Measurements from ENCODE around the gene RUBCN. TPM values are rescaled to one million over a fixed set of nuclear protein-coding genes. Genes with fewer than 3 reads are reported as not detected.
"Not testable (repeated sequence)": the region's sequence is repeated elsewhere in the genome, so short reads cannot be mapped to it uniquely, and the experiment has no call there.

RUBCN gene
- total and polyA plus RNA-seq, 2 experiments from 2014 or later = 10.5 to 18.4 TPM

DNA sequence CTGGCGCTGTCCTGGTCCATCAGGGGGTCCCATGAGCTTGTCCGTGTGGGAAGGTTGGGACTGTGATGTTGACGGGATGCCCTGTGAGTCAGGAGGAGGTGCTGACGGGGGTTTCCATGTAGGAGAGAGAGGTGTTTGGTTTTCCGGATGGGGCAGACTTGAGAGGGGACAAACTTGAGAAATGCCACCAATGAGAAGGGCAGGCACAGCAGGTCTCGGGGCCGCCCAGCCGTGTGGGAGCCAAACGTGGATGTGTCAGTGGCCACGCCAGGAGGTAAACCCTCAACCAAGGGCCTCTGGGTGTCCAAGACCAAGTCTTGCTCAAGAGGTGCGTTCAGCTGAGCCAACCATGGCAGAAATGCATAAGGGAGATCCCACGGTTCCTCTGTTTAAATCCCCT lies 105.9 kb downstream of the RUBCN start:
- H3K9me3 ChIP-seq (ENCODE audit: low read depth); H3K79me2 ChIP-seq (ENCODE audit: insufficient read depth); H3K4me1 ChIP-seq (ENCODE audit: insufficient read depth); H3K9me2 ChIP-seq (ENCODE audit: insufficient read depth); in situ Hi-C loops (cut with MboI); H3F3A ChIP-seq (ENCODE audit: insufficient read depth); H3K27ac ChIP-seq; H2AFZ ChIP-seq; DNase-seq; H3K27me3 ChIP-seq (replicated peaks; ENCODE audit: insufficient read depth); H3K4me3 ChIP-seq; H3K4me2 ChIP-seq (ENCODE audit: unreplicated experiment); H4K20me1 ChIP-seq (ENCODE audit: insufficient read depth); H3K36me3 ChIP-seq (ENCODE audit: low read depth); H3K9ac ChIP-seq: not testable (repeated sequence)
- WGBS, 2 experiments (ENCODE audit: low coverage in 1 of 2, low lambda C conversion rate in 2 of 2, missing lambda C conversion rate in 2 of 2) = 76 to 82% methylated on average over 12 of the region's 12 CpGs

DNA sequence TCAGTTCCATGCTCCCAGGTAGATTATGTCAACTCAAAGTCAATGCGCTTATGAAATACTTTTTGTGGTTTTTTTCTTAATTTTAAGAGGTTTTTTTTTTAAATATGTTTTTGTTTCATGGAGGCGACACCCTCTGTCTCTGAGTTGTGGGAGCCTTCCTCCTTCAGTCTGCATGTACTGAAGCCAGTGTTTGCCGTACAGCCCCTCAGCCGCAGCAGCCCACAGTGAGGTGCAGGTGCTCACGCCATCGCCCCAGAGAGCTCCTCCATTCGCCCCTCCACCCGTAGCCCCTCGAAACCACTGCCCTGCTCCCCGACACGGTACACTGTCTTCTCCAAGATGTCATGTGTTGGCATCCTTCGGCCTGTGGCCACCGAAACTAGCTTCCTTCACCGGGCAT lies 107.4 kb downstream of the RUBCN start:
- H3K4me3 ChIP-seq; H3K36me3 ChIP-seq (ENCODE audit: low read depth); H3K27me3 ChIP-seq (replicated peaks; ENCODE audit: insufficient read depth); DNase-seq; in situ Hi-C loops (cut with MboI); H3K9ac ChIP-seq; H3F3A ChIP-seq (ENCODE audit: insufficient read depth); H3K9me3 ChIP-seq (ENCODE audit: low read depth); H3K4me2 ChIP-seq (ENCODE audit: unreplicated experiment); H2AFZ ChIP-seq; H3K9me2 ChIP-seq (ENCODE audit: insufficient read depth); H3K4me1 ChIP-seq (ENCODE audit: insufficient read depth); H4K20me1 ChIP-seq (ENCODE audit: insufficient read depth); H3K27ac ChIP-seq: not testable (repeated sequence)
- H3K79me2 ChIP-seq (ENCODE audit: insufficient read depth) = peaks cover 18% of the 10 kb centered on the region
- WGBS, 2 experiments (ENCODE audit: low coverage in 1 of 2, low lambda C conversion rate in 2 of 2, missing lambda C conversion rate in 2 of 2) = 88 to 95% methylated on average over 3 to 13 of the region's 14 CpGs

GRCh38 chr3:197627772-197628523 lies 108.8 kb downstream of the RUBCN start:
- H2AFZ ChIP-seq = peak overlapping the region; percentile 97
- H3K4me3 ChIP-seq = peak overlapping the region; percentile 89
- WGBS, 2 experiments (ENCODE audit: low coverage in 1 of 2, low lambda C conversion rate in 2 of 2, missing lambda C conversion rate in 2 of 2) = 2 to 3% methylated on average over 56 to 65 of the region's 73 CpGs
- H4K20me1 ChIP-seq (ENCODE audit: insufficient read depth); H3K9me2 ChIP-seq (ENCODE audit: insufficient read depth); H3K27me3 ChIP-seq (replicated peaks; ENCODE audit: insufficient read depth); H3K36me3 ChIP-seq (ENCODE audit: low read depth); H3F3A ChIP-seq (ENCODE audit: insufficient read depth); in situ Hi-C loops (cut with MboI); H3K4me1 ChIP-seq (ENCODE audit: insufficient read depth); H3K9me3 ChIP-seq (ENCODE audit: low read depth): not testable (repeated sequence)
- H3K79me2 ChIP-seq (ENCODE audit: insufficient read depth) = peaks cover 22% of the 10 kb centered on the region
- peak overlapping the region; percentile 88 for H3K9ac ChIP-seq
- H3K4me2 ChIP-seq (ENCODE audit: unreplicated experiment) = peak overlapping the region; percentile 82
- H3K27ac ChIP-seq = peak overlapping the region; percentile 21; the same call in 1 of the 2 replicates
- DNase-seq = peak; percentile 77

DNA sequence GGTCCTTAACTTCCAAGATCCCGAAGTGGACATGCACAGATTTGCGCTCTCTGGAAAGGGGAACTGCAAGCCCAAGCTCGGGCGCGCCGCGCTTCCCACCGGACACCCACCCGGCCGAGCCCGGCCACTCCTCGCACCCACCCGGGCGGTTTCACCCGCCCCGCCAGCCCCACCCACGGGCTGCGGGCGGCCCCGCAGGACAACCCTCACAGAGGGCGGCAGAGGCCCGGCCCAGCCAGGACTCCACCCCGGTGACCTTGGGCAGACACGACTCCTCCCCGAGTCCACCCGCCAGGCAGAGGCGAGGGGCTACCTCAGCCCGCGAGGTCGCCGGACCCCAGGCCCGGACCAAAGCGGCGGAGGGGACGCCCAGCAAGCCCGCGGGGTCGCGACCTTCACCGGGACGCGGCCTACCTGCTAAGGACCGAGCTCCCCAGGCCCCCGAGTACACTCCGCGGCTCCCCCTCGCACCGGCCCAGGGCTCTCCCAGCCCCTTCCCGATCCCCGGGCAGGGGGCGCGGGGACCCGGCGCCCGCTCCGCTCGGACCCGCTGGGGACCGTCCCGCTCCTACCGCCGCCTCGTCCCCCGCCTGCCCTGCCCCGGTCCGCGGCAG lies 109.4 kb downstream of the RUBCN start:
- Histone ChIP-seq H3K4me3 (peak overlapping the region; percentile 89), H2AFZ (peak overlapping the region; percentile 97), H3K79me2 (ENCODE audit: insufficient read depth) (peaks cover 22% of the 10 kb centered on the region), H3K4me2 (ENCODE audit: unreplicated experiment) (peak overlapping the region; percentile 73), H3K27ac (0 out of 2 replicates have a peak overlapping the region, but pooled peaks have one; percentile 15), H3K9ac (peak overlapping the region; percentile 88)
- H3K9me2 ChIP-seq (ENCODE audit: insufficient read depth); H3F3A ChIP-seq (ENCODE audit: insufficient read depth); in situ Hi-C loops (cut with MboI); H3K36me3 ChIP-seq (ENCODE audit: low read depth); DNase-seq; H3K27me3 ChIP-seq (replicated peaks; ENCODE audit: insufficient read depth); H3K9me3 ChIP-seq (ENCODE audit: low read depth); H4K20me1 ChIP-seq (ENCODE audit: insufficient read depth); H3K4me1 ChIP-seq (ENCODE audit: insufficient read depth): not testable (repeated sequence)
- WGBS, 2 experiments (ENCODE audit: low coverage in 1 of 2, low lambda C conversion rate in 2 of 2, missing lambda C conversion rate in 2 of 2) = 0 to 1% methylated on average over 17 to 20 of the region's 67 CpGs

DNA sequence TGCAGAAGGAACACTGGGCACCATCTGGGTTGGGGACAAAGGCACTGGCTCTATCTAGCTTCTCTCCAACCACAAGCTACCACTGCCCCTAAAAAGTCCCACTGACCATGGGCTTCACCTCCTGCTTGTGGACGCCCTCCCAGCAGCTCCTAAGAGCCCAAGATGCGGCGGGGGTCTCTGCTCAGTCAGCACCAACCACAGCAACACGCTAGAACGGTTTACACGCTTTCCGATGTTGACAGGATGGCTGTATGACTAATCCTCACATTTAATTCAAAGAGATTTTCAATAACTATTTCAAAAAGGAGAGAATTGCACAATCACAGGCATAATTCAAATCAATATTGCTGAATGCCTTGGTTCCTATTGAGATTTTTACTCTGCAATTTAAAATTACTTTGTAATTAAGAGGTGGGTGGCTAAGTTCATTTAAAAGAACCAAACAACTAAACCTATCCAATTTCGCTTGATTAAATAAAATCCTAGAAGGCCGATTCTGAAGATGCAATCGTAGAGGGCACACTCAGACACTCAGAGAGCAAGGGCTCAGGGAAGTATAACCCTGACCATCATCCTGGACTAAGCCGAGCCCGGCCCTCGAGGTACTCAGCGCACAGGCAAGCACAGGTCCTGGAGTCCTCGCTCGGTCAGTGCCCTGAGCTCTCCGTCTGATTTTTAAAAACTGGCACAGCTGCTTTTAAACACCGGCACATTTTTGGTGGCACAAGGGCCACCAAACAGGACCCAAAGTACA lies 110.1 kb downstream of the RUBCN start:
- H3K9me3 ChIP-seq (ENCODE audit: low read depth); H3K9me2 ChIP-seq (ENCODE audit: insufficient read depth); H3F3A ChIP-seq (ENCODE audit: insufficient read depth); H3K27me3 ChIP-seq (replicated peaks; ENCODE audit: insufficient read depth); H3K4me1 ChIP-seq (ENCODE audit: insufficient read depth); H4K20me1 ChIP-seq (ENCODE audit: insufficient read depth); H3K36me3 ChIP-seq (ENCODE audit: low read depth); DNase-seq; in situ Hi-C loops (cut with MboI): not testable (repeated sequence)
- H3K27ac ChIP-seq = 0 out of 2 replicates have a peak overlapping the region, but pooled peaks have one; percentile 15
- peaks cover 27% of the 10 kb centered on the region for H3K79me2 ChIP-seq (ENCODE audit: insufficient read depth)
- 10 to 16% methylated on average over 9 to 13 of the region's 18 CpGs for WGBS, 2 experiments (ENCODE audit: low coverage in 1 of 2, low lambda C conversion rate in 2 of 2, missing lambda C conversion rate in 2 of 2)
- H3K9ac ChIP-seq = peak overlapping the region; percentile 62
- H3K4me2 ChIP-seq (ENCODE audit: unreplicated experiment) = peak overlapping the region; percentile 73
- H3K4me3 ChIP-seq = peak overlapping the region; percentile 74
- H2AFZ ChIP-seq = 0 out of 2 replicates have a peak overlapping the region, but pooled peaks have one; percentile 30

GRCh38 chr3:197621478-197621877 lies 115.2 kb downstream of the RUBCN start:
- H3K9me2 ChIP-seq (ENCODE audit: insufficient read depth); H4K20me1 ChIP-seq (ENCODE audit: insufficient read depth); H3K9me3 ChIP-seq (ENCODE audit: low read depth); H3K4me2 ChIP-seq (ENCODE audit: unreplicated experiment); H3K4me1 ChIP-seq (ENCODE audit: insufficient read depth); H3K27me3 ChIP-seq (replicated peaks; ENCODE audit: insufficient read depth); DNase-seq; H3K9ac ChIP-seq; in situ Hi-C loops (cut with MboI); H2AFZ ChIP-seq; H3K4me3 ChIP-seq; H3K27ac ChIP-seq; H3F3A ChIP-seq (ENCODE audit: insufficient read depth): not testable (repeated sequence)
- WGBS, 2 experiments (ENCODE audit: low coverage in 1 of 2, low lambda C conversion rate in 2 of 2, missing lambda C conversion rate in 2 of 2) = 95 to 98% methylated on average over 13 of the region's 13 CpGs
- Histone ChIP-seq H3K79me2 (ENCODE audit: insufficient read depth) (peaks cover 29% of the 10 kb centered on the region), H3K36me3 (ENCODE audit: low read depth) (peaks cover 23% of the 10 kb centered on the region)
